Left renal pelvis (tissue), 4 donors: ENCODE data around the gene SLC37A1. TPM values are rescaled to one million over a fixed set of nuclear protein-coding genes. Genes with fewer than 3 reads are reported as not detected.
"Not testable (repeated sequence)": the region's sequence is repeated elsewhere in the genome, so short reads cannot be mapped to it uniquely, and the experiment has no call there.

Experiments used
- DNase-seq, 4 donors: peaks; one replicate each; pipeline ENCODE4 v3.0.0-alpha.2; 2013; ENCODE audit warnings: low read depth in 4 of 4, low spot score in 3 of 4
- polyA plus RNA-seq, 4 donors: library from polyadenylated mRNA; unstranded; fragments of 120-200 nt; gene quantifications; one replicate each; pipeline ENCODE4 v1.2.1, GENCODE V29; 2013; ENCODE audit not compliant: insufficient read length in 4 of 4

Gene SLC37A1
- polyA plus RNA-seq, 4 donors, result 2.9 to 10.6 (median 8.6) TPM

DNA sequence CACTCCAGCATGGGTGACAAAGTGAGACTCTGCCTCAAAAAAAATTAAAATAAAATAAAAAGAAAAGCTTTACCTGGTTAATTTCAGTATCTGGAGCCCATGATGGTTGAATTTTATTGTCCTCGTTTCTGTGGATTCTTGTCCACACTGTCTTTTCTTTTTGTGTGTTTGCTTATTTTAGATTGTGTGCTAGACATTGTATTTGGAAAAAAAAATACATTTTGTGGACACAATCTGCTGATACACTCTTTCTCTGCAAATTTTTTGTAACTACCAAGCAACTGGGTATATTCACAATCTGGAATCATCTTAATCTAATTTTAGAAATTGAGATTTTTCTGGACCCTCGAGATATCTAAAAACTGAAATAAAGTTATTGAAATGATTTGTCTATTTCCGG, 98.2 kb downstream of the SLC37A1 start:
- DNase-seq, result no peak

DNA sequence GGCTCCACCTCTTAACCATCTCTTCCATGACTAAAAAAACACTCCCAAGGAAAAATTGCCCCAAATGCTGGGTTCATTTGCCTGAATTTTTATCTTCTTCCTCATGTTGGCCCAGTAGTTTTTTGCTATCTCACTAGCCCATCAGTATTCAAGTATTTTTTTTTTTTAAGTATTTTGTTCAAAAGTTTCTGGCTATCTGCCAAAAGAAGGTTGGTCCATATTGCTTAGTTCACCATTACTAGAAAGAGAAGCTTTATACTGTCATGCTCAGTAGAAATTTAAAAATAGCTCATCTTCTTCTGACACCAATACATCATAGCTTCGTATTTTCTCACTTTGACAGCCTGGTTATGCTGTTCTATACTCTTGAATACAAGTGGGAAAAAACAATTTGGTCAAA, 98.7 kb downstream of the SLC37A1 start:
- DNase-seq, result no peak

DNA sequence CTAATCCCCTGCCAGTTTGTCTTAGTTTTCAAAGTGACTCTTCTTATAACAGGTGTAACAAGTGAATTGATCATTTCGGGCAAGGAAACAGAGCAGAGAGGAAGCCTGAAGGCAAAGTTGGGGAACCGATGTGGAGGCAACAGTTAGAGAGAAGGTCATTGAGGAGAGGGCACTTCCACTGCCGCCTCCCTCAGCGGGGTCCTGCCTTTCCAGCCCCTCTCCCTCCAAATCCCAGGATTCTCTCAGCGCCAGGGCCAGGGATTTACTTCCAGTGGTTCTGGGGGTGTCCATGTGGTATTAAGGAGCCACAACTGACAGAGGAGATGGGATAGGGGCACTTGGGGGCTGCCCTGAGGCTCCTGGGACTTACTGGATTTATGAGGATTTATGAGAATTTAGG, 100.1 kb downstream of the SLC37A1 start:
- no peak for DNase-seq

DNA sequence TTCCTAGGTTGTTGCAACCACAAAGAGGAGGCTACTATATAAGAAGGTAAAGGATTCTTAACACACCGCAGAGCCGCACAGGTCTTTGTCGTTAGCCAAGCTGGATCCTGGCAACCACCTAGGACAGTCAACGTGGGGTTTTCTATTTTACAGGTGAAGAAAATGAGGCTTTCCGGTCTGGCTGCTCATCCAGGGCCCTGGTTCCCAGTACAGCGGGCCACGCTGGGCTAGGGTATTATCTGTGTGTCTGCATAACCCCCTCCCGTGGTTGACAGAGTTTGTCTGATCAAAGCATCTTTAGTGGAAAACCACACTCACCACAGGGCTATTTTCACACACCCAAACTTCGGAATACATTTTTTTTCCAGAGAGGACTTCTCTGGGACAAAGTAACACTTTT, 100.7 kb downstream of the SLC37A1 start:
- DNase-seq, result no peak

DNA sequence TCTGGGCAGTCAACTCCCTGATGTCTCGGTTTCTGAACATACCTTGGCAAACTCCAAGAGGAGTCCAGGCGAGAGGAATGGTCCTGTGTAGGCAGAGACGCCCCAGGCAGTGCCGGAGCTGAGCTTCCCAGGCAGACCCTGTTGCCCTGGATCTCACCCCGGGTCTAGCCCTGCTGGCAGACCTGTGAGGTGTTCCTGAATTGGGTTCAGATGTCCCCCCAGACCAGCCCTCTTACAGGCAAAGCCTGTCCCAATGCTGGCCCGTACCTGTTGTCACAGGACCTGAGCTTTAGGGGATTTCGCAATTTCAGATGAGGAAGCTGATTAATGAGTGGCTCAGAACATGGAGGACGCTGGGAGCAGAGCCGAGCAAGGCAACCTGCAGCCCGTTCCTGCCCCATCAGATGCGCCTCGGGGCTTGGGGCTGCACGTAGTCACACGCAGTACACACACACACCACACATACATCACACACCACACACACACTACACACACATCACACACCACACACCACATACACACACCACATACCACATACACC, 101.2 kb downstream of the SLC37A1 start:
- peak in 1 of 4 donors; percentile 43 for DNase-seq

DNA sequence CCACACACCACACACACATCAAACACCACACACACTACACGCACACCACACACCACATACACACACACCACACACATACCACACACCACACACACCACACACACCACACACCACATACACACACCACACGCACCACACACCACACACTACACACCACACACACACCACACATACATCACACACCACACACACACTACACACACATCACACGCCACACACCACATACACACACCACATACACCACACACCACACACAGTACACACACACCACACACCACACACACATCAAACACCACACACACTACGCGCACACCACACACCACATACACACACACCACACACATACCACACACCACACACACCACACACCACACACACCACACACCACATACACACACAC, 101.7 kb downstream of the SLC37A1 start:
- DNase-seq, result not testable (repeated sequence)

DNA sequence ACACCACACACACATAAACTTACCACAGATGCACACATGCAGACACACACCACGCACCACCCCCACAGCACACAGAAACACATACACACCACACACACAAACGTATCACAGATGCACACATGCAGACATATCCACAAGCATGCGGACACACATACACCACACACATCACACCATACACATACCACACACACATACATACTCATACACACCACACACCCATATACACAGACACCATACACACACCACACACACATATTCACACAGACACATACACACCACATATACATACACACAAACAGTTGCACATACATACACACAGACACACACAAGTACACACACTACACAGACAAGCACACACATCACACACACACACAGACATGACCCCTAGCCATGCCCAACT, 102.3 kb downstream of the SLC37A1 start:
- DNase-seq, result no peak

DNA sequence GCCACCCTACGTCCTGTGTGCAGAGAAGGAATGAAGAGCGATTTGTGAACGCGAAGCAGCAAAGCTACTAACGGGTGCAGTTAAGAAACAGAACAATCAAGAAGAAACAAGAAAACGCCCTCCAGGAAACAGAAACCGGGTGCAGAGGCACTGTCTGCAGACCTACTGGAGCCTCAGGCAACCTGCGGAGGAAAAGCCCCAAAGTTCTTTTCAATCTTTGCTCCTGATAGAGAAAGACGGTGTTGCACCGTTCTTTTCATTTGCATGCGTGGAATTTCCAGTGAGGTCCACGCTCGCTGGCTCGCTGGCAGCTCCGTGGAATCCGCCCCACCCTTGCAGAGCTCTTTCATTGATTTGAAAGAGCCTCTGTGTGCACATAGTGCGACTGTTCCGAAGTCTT, 102.8 kb downstream of the SLC37A1 start:
- DNase-seq, result no peak

DNA sequence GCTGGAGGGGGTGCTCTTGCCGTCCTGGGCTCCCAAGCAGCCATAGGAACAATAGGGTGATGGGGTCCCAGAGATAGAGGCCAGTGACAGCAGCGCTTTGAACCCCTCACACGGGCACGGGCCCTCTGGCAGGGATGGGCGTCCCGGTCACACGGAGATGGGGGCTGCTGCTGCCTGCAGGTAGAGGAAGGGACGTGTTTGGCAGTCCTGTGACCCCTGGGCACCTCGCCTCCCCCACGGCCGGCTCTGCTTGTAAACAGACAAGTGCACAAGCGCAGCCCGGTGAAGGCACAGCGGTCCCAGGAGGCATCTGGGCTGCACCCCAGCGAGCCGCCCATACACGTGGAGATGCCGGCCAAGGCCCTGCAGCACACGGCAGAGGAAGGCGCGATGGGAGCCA, 103.3 kb downstream of the SLC37A1 start:
- DNase-seq, result no peak

DNA sequence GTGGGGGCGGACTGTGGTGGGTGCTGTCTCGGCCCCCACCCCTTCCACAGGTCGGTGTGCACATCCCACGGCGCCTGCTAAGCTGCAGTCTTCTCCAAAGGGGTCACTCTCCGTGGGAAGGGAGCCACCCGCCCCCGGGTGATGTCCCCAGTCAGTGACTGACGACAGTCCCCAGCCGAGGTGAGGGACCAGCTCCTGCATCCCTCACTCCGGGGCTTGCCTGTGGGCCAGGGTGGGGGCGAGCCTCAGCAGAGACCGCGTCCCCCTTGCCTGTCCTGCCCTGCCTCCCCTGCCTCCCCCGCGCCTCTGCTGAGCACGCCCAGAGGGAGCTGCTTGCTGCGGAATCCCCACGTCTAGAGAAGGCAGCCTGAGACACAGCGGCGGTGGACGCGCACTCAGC, 103.8 kb downstream of the SLC37A1 start:
- DNase-seq, result no peak

DNA sequence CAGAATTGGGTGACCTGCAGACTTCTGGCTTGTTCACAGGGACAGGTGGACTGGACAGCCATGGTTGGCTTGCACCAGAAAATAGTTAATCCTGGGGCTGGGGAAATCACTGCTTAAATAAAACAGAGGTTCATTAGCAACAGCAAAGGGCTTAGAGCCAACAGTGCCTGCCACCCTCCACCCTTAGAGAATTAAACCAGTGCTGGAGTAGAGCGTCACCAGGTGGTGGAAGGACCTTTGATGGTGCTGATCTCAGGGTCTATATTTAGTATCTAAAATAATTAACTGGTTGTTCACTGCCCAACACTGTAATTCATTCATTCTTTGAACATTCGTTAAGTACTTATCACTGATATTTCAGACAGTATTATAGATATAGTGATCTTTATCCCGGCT, 105.1 kb downstream of the SLC37A1 start:
- no peak for DNase-seq

DNA sequence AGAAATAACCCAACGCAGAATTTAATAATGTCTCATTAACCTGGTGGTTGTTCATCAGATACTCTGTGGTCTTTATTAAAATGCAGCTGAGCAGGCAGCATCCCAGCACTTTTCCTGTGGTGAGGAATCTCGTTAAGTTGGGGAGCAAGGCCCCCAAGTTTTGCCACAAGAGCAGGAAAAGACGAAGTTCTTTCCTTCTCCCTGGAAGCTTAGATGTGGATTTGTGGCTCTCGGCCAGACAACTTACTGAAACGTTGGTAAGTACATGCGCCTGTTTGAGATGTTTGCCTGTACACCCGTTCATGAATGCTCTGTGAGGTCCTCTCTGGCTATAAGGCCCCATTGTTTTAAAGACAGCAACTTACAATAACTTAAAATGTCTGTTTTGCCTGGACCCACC, 105.5 kb downstream of the SLC37A1 start:
- no peak for DNase-seq

DNA sequence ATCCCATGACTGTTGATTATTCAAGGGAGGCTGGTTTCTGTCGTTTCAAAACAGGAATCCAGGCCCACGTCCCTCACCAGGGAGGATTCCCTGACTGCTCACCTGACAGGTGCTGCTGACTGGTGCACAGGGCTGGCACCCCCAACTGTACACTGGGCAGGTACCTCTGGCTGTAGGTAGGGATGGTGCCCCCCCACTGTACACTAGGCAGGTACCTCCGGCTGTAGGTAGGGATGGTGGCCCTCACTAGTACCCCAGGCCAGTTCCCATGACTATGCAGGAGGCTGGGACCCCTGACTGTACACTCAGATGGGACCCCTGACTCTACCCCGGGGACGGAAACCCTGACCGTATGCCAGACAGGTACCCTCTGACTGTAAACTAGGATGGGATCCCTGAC, 106.2 kb downstream of the SLC37A1 start:
- no peak for DNase-seq

DNA sequence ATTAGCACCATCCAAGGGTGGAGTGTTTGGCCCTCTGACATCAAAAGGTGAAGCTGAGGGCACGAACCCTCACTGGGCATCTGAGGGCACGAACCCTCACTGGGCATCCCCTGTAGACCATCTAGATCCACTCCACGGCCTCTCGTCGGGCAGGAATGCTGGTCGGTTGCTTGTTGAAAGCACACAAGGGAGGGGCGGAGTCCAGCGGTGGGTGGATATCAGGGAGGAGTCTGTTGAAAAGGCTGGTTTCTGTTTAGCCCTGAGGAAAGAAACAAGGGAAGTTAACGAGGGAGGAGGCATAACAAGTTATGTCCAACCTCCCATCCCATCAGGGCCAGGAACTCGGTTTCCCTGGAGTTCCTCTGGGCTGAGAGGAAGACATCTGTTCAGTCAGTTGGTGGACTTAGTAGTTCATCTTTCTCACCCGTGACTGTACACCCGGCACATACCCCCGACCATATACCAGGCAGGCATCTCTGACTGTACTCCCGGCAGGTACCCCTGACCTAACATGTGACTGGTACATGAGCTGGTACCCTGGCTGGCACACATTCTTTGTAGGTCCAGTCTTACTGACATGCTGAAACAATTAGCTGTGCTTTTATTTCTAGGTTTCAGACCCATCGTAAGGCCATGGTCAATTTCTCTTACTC, 107.6 kb downstream of the SLC37A1 start:
- peak in 2 of 4 donors; percentile 39 to 46 for DNase-seq

DNA sequence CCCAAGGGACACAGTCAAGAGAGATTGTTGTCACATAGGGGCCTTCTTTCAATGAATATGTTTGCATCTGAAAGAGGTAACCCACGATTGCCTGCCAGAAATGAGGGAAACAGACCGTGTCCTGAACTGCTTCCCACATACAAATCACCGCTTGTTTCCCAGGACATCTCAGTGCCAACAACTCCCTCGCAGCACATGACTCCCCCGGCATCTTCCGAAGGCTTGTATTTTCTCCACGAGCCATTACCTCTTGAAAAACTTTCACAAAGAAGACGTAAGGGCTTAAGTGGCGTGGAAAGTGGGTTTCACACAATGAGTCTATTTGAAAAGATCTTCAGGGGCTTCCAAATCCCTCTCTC, 108.1 kb downstream of the SLC37A1 start:
- peak in 3 of 4 donors; percentile 62 to 85 (median 66) for DNase-seq

DNA sequence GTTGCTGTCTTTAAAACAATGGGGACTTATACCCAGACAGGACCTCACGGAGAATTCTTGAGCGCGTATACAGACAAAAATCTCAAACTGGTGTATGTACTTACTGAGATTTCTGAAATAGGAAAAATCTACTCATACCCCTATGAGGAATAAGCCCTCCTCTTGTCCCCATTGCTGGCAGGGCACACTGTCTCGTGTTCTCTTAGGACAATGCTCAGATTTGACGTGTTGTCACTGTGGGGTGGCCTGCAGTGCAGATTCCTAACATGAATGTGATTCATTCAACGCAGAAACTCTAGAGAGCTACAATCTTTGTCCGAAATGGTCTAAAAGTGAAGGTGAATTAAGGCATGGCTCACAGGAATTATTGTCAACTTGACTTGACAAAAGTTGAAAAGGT, 108.6 kb downstream of the SLC37A1 start:
- DNase-seq, result no peak

DNA sequence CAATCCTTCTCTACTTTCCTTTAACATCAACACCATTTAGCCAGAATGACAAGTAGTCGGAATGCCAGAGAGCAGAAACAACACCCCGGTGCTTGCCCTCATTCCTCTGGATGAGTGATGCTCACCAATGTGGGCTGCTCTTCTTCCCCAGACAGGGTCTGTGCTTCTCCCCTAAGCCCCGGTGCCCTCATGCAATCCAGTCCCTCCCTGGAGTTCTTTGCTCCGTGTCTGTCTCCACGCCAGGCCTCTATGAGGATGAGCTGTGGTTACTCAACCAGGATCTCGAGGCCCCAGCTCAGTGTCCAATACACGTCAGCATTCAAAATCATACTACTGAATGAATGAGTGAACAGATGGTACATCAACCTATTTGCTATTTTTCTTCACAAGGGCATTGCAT, 110.0 kb downstream of the SLC37A1 start:
- DNase-seq, result no peak

DNA sequence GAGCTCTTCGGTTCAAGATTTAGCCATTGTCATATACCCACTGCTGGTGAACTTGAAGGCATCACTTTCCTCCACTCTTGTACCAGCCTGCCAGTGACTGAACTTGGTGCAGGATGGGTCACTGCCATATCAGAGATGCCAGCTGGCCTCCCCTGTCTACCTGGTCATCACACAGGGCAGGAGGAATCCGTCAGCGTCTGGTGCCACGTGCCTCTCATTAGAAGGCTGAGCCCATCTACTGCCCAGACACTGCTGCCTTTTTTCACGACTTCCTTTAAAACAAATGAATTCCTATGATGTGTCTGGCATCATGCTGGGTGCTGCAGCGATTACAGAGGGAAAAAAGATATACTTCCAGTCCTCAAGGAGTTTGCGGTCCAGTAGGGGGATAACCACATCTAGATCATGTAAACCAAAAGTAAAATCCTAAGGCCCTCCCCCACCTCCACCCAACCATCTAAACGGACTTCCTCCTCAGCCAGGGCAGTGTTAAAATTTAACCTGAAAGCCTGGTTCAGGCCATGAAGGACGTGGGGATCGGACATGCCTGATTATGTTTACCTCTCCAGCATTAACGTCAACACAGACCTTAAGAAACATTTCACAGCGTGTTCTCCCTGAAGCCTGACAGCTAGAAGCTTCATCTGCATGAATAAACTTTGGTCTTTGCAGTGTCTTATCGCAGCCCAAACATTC, 110.6 kb downstream of the SLC37A1 start:
- no peak for DNase-seq

DNA sequence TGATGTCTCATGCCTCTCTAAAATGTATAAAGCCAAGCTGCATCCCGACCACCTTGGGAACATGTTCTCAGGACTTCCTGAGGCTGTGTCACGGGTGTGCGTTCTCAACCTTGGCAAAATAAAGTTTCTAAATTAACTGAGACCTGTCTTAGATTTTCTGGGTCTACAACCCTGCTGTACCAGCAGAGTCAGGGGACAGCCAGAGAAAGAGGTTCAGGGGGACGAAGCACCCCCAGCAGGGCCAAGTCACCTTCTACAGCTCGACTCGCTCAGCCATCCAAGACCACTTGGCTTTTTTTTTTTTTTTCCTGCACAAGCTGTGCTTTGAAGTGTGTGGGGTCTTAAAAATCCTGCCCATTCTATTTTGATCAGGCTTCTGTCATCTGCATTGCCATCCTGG, 111.3 kb downstream of the SLC37A1 start:
- no peak for DNase-seq

DNA sequence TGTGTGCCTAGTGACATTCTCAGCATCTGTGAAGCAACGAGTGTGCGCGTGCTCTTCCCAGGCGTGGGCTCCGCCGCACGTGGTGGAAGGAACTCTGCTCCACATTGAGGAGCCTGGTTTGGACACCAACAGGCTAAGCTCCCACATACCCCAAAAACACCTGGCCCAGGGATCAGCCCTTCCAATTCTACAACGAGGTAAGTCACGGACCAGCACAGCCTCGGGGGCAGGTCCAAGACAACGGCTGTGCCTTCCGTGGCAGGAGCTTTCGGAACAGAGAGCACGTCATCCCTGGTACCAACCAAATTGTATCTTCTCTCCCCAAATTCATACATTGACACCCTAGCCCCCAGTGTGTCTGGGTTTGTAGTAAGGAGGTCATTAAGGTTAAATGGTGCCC, 112.5 kb downstream of the SLC37A1 start:
- no peak for DNase-seq

DNA sequence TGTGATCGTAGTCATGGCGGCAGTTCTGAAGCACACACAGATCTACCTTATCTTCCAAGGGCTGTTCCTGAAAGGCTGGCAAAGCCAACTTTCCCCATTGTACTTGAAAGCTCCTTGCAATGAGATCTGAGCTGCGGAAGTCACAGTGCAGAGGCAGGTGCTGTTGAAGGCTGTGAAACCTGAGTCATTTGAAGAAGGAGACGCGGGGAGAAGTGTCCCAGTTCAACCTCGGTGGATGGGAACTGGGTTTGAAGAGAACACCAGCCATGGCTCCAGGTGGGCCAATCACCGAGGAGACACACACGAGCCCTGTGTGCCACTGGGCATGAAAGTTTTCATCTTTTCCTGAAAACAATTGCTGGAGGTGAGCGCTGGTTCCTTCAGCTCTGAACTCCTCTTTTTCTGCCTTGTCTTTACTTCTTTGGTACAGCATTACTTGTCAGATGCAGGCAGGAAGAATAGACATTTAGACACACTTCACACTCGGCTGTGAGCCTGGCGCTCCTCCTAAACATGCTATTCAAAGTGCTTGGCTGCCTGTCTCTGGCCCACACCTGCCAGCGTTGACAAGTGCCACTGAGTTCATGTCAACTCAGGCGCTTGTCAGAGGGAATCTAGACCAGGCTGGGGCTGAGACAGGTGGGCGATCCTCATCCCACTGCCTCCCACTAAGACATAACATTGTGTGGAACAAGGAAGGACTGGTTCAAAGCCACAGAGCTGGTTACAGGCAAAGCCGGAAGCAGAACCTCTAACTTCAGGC, 114.1 kb downstream of the SLC37A1 start:
- no peak for DNase-seq
